Mesothelial cell of epicardium (in vitro differentiated cells): ENCODE data around the gene OR2T8. TPM values are rescaled to one million over a fixed set of nuclear protein-coding genes. Genes with fewer than 3 reads are reported as not detected.
"Not testable (repeated sequence)": the region's sequence is repeated elsewhere in the genome, so short reads cannot be mapped to it uniquely, and the experiment has no call there.

Experiments
- DNase-seq, 2 experiments: peaks; one replicate each; pipeline ENCODE4 v3.0.0; 2021; ENCODE audit warnings: low spot score in 2 of 2; ENCODE audit not compliant: unreplicated experiment in 2 of 2
- H3K27ac Mint-ChIP-seq: 2 replicates; pipeline ENCODE4 v1.8.0; 2021; ENCODE audit warnings: mixed read lengths
- H3K27me3 Mint-ChIP-seq: 2 replicates; pipeline ENCODE4 v1.8.0; 2021; ENCODE audit warnings: low read depth, mixed read lengths
- H3K36me3 Mint-ChIP-seq: 2 replicates; pipeline ENCODE4 v1.8.0; 2021; ENCODE audit warnings: mixed read lengths
- H3K4me1 Mint-ChIP-seq: 2 replicates; pipeline ENCODE4 v1.8.0; 2021; ENCODE audit warnings: mixed read lengths
- H3K4me3 Mint-ChIP-seq: 2 replicates; pipeline ENCODE4 v1.8.0; 2021; ENCODE audit warnings: mild to moderate bottlenecking, moderate library complexity, mixed read lengths
- H3K9me3 Mint-ChIP-seq: 2 replicates; pipeline ENCODE4 v1.8.0; 2021; ENCODE audit warnings: mixed read lengths
- CTCF ChIP-seq: fragments of 200-600 bp; sonication (generic); IDR thresholded peaks from one replicate; pipeline ENCODE4 v1.5.0; 2021; ENCODE audit warnings: antibody characterized with exemption; ENCODE audit not compliant: unreplicated experiment
- total RNA-seq: library from RNA; stranded (reverse); gene quantifications from 3 replicates; pipeline ENCODE4 v1.2.1, GENCODE V29; 2021

The OR2T8 gene
- total RNA-seq, 1 donor from 2014 or later, result not detected

GRCh38 chr1:247936415-247936814 lies 16.4 kb downstream of the OR2T8 start:
- no peaks in the 10 kb centered on the region for H3K27me3 Mint-ChIP-seq
- TF ChIP-seq CTCF, result no peak
- H3K27ac Mint-ChIP-seq, result no peak overlapping the region
- H3K9me3 Mint-ChIP-seq, result peaks cover 20% of the 10 kb centered on the region
- no peak overlapping the region for H3K4me3 Mint-ChIP-seq
- H3K4me1 Mint-ChIP-seq, result no peaks in the 10 kb centered on the region
- H3K36me3 Mint-ChIP-seq, result no peaks in the 10 kb centered on the region
- DNase-seq, result no peak

GRCh38 chr1:247936965-247937734 lies 17.1 kb downstream of the OR2T8 start:
- peak overlapping the region; percentile 64 for H3K4me3 Mint-ChIP-seq
- peaks cover 24% of the 10 kb centered on the region for H3K9me3 Mint-ChIP-seq
- peak; percentile 76 for TF ChIP-seq CTCF
- DNase-seq, result peak; percentile 46 to 81
- not testable (repeated sequence) for H3K36me3 Mint-ChIP-seq, H3K27me3 Mint-ChIP-seq, H3K4me1 Mint-ChIP-seq, H3K27ac Mint-ChIP-seq

- H3K27ac Mint-ChIP-seq, result no peak overlapping the region
- DNase-seq, result no peak
- H3K27me3 Mint-ChIP-seq, result no peaks in the 10 kb centered on the region
- H3K9me3 Mint-ChIP-seq, result peaks cover 51% of the 10 kb centered on the region
- no peak overlapping the region for H3K4me3 Mint-ChIP-seq
- no peaks in the 10 kb centered on the region for H3K4me1 Mint-ChIP-seq
- TF ChIP-seq CTCF, result no peak
- H3K36me3 Mint-ChIP-seq, result peaks cover 1% of the 10 kb centered on the region
Observed at GRCh38 chr1:247942624-247943023, 22.6 kb downstream of the OR2T8 start.

GRCh38 chr1:247948558-247948957 lies 28.5 kb downstream of the OR2T8 start, which contains the start of gene OR2L8:
Gene OR2L8, plus strand, starts transcription at chr1:247948858. Its CDS starts 0 bp downstream, at chr1:247948858.
- no peak for DNase-seq
- Mint-ChIP-seq H3K27ac (no peak within 1 kb of the TSS), H3K36me3 (no peaks in the 10 kb centered on the region), H3K4me1 (no peaks in the 10 kb centered on the region), H3K27me3 (no peaks in the 10 kb centered on the region), H3K4me3 (no peak within 1 kb of the TSS), H3K9me3 (peaks cover 75% of the 10 kb centered on the region)
- TF ChIP-seq CTCF, result no peak

GRCh38 chr1:247953408-247953807 lies 33.4 kb downstream of the OR2T8 start:
- no peak for DNase-seq
- no peak for TF ChIP-seq CTCF
- Mint-ChIP-seq H3K27ac (no peak overlapping the region), H3K36me3 (peaks cover 5% of the 10 kb centered on the region), H3K4me3 (no peak overlapping the region), H3K9me3 (peaks cover 60% of the 10 kb centered on the region), H3K27me3 (no peaks in the 10 kb centered on the region), H3K4me1 (no peaks in the 10 kb centered on the region)

- Mint-ChIP-seq H3K9me3 (peaks cover 65% of the 10 kb centered on the region), H3K36me3 (peaks cover 5% of the 10 kb centered on the region), H3K27ac (no peak overlapping the region), H3K4me1 (no peaks in the 10 kb centered on the region), H3K27me3 (no peaks in the 10 kb centered on the region), H3K4me3 (no peak overlapping the region)
- no peak for TF ChIP-seq CTCF
- no peak for DNase-seq
Observed at GRCh38 chr1:247961791-247962190, 41.7 kb downstream of the OR2T8 start.
